Head of caudate nucleus (tissue), 42 donors: Measurements from ENCODE around the gene SORBS1.
A peak's percentile ranks its signal among the peaks of the same experiment; 100 is the strongest.

ENCODE experiments used
- DNase-seq, 42 donors: peaks; one replicate each; pipeline versions ENCODE4 v3.0.0 to v3.0.0-alpha.2; 2020 to 2021; ENCODE audit warnings: mixed read lengths in 7 of 42
- intact Hi-C: fragments of 100-400 bp; cut with DNase I; formaldehyde crosslinking; loops from one replicate; pipeline ENCODE4 v1.15.0; 2022

Gene SORBS1

GRCh38 chr10:95545981-95546380 is 15.2 kb downstream of the SORBS1 start:
- DNase-seq = no peak
- intact Hi-C loops = no loop called here

- peak in 31 of 42 donors; percentile 11 to 72 (median 40) for DNase-seq
- intact Hi-C loops = no loop called here
These were observed 16.2 kb downstream of the SORBS1 start for GRCh38 chr10:95544783-95545500.

- no peak for DNase-seq
- intact Hi-C loops = no loop called here
These were observed 17.7 kb downstream of the SORBS1 start for GRCh38 chr10:95543459-95543858.

GRCh38 chr10:95542761-95543160 is 18.4 kb downstream of the SORBS1 start:
- no peak for DNase-seq
- intact Hi-C loops = no loop called here

- DNase-seq = no peak
- intact Hi-C loops = no loop called here
These were observed 18.8 kb downstream of the SORBS1 start for GRCh38 chr10:95542330-95542729.

GRCh38 chr10:95540514-95541052 is 20.6 kb downstream of the SORBS1 start:
- no peak for DNase-seq
- intact Hi-C loops = no loop called here

GRCh38 chr10:95539560-95540284 is 21.4 kb downstream of the SORBS1 start:
- no peak for DNase-seq
- intact Hi-C loops = no loop called here

GRCh38 chr10:95538412-95538811 is 22.8 kb downstream of the SORBS1 start:
- intact Hi-C loops = no loop called here
- no peak for DNase-seq

GRCh38 chr10:95537542-95537927 is 23.6 kb downstream of the SORBS1 start:
- intact Hi-C loops = no loop called here
- no peak for DNase-seq

- intact Hi-C loops = no loop called here
- no peak for DNase-seq
These were observed 24.2 kb downstream of the SORBS1 start for GRCh38 chr10:95536894-95537541.

- intact Hi-C loops = no loop called here
- no peak for DNase-seq
These were observed 25.2 kb downstream of the SORBS1 start for GRCh38 chr10:95536017-95536416.

GRCh38 chr10:95535526-95535925 is 25.6 kb downstream of the SORBS1 start:
- DNase-seq = no peak
- intact Hi-C loops = no loop called here

GRCh38 chr10:95533590-95533989 is 27.6 kb downstream of the SORBS1 start:
- intact Hi-C loops = no loop called here
- DNase-seq = no peak

- intact Hi-C loops = no loop called here
- DNase-seq = no peak
These were observed 28.6 kb downstream of the SORBS1 start for GRCh38 chr10:95532536-95532935.

GRCh38 chr10:95531994-95532399 is 29.2 kb downstream of the SORBS1 start:
- intact Hi-C loops = no loop called here
- DNase-seq = no peak

- no peak for DNase-seq
These were observed 29.9 kb downstream of the SORBS1 start for GRCh38 chr10:95531058-95531809.

GRCh38 chr10:95530561-95530960 is 30.6 kb downstream of the SORBS1 start:
- no peak for DNase-seq
- intact Hi-C loops = no loop called here

More at GRCh38 chr10:95531058-95531809, 29.9 kb downstream of the SORBS1 start:
- intact Hi-C loops = no loop called here

GRCh38 chr10:95530029-95530428 is 31.1 kb downstream of the SORBS1 start:
- intact Hi-C loops = no loop called here
- no peak for DNase-seq

- intact Hi-C loops = no loop called here
These were observed 35.1 kb downstream of the SORBS1 start for GRCh38 chr10:95526044-95526443.

More at GRCh38 chr10:95526044-95526443, 35.1 kb downstream of the SORBS1 start:
- DNase-seq = no peak
